ENCODE results near the gene C3.
"Not testable (repeated sequence)": the region's sequence is repeated elsewhere in the genome, so short reads cannot be mapped to it uniquely, and the experiment has no call there.

The C3 gene

DNA sequence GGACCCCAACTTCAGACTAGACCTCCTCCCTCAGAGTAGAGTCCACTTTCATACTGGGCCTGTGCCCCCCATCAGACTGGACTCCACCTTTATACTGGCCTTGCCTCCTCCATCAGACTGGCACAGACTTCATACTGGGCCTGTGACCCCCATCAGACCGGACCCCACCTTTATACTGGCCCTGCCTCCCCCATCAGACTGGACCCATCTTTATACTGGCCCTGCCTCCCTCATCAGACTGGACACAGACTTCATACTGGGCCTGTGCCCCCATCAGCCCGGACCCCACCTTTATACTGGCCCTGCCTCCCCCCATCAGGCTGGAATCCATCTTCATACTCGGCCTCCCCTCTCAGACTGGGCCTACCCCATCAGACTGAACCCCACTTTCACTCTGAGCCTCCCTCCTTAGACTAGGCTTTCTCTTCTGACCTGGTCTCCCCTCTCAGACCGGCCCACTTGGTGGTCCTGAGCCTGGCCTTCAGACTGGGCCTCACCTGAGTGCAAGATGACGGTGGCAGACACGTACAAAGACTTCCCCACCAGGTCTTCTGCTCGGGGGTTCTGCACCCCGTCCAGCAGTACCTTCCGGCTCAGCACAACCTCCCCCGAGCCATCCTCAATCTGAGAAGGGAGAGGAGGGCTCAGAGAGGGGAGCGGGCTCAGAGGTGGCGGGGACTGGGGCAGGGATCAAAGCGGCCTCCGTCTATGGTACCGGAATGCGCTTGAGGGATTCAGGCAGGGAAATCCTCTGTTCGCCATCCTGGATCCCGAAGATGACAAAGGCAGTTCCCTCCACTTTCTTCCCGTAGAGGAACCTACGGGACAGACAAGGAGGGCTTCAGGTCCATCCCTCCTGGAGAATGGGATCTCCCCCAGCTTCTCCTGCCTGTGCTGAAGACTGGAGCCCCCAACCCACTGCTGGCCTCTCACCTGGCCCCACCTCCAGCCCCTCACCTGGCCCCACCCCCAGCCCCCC, 7.5 kb downstream of the C3 start:
- no peak for DNase-seq

DNA sequence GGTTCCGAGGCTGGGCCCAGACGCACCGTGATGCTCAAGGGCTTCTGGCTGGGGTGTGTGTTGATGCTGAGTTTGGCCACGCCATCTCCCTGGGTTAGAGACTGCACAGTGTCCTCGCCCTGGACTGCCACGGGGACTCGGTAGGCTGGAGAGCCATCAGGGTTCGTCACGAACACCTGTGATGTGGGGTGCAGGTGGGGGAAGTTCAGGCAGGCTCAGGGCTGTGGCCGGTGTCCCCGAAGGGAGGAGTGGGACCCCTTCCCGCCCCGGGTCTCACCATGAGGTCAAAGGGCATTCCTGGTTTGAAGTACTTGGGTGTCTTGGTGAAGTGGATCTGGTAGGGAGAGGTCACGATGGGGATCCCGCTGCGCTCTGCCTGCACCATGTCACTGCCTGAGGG, 8.2 kb downstream of the C3 start:
- no peak for DNase-seq

DNA sequence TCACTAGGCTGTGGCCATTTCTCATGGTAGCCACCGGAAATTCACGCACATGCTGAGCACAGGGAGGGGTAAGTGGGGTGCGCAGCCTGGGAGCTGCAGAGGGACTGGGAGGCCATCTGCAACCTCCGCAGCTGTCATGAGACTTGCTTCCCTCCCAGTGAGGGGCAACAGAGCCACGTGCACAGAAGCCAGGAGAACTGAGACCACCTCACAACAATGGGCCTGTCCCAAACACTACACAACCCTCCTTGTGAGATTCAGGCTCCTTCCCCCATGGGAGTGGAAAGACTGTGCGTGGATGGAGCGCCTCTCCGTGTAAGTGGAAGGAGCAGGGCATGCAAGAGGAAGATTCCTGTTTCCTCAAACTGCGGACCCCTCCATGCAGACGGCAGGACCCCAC, 8.8 kb downstream of the C3 start:
- no peak for DNase-seq

DNA sequence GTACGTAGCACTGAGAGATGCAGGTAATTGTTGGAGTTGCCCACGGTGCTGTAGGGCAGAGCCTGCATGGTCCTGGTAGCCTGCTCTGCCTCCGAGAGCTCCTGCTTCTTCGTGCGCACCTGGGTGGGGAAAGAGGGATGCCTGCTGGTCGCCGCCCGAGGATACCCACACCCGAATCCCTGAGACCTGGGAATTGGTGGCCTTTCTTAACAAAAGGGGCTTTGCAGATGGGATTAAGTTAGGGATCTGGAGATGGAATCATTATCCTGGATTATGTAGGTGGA, 9.4 kb downstream of the C3 start:
- DNase-seq: no peak

DNA sequence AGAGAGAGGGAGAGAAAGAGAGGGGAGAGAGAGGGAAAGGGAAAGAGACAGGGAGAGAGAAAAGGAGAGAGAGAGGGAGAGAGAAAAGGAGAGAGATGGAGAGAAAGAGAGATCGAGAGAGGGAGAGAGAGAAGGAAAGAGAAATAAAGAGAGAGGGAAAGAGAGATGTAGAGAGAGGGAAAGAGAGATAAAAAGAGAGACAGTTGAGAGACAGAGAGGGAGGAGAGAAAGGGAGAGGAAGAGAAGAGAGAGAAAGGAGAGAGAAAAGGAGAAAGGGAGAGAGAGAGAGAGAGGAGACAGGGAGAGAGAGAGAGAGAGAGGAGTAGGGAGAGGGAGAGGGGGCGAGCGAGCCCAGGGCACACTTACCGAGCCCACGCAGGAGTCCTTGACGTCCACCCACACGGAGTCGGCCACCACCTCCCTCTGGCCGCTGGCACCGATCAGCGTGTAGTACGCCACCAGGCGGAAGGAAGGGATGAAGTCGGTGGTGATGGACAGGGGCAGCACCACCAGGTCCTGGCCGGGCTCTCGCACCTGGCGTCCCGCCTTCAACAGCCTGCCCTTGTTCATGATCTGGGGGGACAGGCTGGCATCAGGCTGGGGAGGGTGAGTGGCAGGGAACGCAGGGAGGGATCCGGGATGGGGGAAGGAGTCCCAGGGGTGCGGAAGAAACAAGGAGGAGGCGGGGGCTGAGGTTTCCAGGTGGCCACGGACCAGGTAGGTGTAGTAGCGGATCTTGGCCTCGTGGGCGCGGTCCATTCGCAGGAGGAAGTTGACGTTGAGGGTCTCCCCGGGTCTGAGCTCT, 10.0 kb downstream of the C3 start:
- no peak for DNase-seq

DNA sequence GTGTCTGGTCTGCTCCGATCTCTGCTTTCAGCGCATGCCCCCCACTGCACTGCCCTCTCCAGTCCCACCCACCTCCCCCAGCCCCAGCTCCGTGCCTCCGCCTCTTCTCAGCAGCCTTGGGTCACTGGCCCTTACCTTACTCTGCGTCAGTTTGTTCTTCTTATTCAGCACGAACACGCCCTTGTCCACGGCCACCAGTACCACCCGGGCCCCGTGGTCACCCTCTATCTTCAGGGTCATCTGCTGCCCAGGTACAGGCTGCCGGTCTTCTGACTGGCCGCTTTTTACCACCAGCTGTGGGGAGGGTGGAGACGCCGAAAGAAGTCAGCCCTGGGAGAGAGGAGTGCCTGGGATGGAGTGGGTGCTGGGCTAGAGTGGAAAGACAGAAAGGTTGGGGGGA, 10.9 kb downstream of the C3 start:
- DNase-seq: no peak

DNA sequence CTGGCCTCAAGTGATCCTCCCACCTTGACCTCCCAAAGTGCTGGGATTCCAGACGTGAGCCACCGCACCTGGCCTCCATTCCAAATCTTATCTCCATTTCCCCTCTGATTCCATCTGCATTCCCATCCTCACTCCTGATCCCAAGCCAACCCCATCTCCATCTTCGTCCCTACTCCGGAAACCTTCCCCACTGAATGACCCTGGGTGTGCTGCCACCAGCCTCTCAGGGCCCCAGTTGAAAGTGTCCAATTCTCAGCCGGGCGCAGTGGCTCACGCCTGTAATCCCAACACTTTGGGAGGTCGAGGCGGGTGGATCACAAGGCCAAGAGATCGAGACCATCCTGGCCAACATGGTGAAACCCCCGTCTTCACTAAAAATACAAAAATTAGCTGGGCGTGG, 11.5 kb downstream of the C3 start:
- DNase-seq: not testable (repeated sequence)

DNA sequence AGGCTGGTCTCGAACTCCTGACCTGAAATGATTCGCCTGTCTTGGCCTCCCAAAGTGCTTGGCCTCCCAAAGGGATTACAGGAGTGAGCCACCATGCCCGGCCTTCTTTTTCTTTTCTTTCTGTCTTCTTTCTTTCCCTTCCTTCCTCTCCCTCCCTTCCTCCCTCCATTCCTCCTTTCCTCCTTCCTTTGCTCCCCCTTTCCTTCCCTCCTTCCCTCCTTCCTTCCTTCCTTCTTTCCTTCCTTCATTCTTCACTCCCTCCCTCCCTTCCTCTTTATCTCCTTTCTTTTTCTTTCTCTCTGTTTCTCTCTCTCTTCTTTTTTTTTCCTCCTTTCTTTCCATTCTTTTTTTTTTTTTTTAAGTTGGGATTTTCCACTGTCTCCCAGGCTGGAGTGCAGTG, 12.1 kb downstream of the C3 start:
- no peak for DNase-seq

DNA sequence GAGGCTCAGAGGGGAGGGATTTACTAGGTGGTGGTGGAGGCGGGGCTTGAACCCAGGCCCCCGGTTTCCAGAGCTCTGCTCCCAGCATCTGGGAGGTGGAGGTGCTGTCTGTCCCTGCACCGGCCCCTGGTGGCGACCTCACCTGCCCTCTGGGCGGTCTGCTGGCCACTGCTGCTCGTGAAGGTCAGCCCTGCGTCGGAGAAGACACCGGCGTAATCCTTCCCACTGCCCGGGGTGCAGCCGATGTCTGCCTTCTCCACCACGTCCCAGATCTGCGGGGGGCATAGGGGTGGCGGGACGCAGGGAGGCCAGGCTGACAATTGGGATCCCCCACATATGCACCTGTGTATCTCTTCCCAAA, 12.8 kb downstream of the C3 start:
- no peak for DNase-seq

DNA sequence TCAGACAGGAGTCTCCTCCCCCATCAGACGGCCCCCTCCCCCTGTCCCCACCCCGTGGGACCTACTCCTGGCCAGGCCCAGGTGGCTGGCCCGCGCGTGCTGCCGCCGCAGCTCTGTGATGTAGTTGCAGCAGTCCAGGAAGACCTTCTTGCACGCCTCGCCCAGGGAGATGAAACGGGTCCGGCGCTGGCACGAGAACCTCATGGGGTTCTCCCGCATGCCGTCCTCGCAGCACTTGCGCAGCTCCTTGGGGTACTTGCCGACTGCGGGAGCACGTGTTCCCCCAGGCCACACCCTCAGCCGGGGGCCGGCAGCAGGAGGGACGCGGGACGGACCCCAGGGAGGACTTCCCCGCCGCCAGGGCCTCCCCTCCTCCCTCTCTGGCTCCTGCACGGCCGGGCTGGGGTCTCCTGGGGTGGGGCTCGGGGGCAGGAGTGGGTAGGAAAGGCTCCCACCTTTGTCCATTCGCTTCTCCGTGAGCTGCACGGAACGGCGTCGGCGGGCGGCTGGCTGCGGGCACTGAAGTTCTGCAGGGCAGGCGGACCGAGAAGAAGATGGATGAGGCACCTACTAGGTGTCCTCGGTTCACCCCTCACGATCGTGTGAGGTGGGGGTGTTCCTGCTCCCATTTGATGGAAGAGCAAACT, 13.3 kb downstream of the C3 start:
- no peak for DNase-seq

DNA sequence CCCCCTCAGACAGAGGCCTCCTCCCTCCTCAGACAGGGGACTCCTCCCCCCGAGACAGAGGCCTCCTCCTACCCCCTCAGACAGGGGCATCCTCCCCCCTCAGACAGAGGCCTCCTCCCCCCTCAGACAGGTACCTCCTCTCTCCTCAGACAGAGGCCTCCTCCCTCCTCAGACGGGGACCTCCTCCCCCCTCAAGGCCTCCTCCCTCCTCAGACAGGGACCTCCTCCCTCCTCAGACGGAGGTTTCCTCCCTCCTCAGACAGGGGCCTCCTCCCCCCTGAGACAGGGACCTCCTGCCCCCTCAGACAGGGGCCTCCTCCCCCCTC, 13.9 kb downstream of the C3 start:
- no peak for DNase-seq

DNA sequence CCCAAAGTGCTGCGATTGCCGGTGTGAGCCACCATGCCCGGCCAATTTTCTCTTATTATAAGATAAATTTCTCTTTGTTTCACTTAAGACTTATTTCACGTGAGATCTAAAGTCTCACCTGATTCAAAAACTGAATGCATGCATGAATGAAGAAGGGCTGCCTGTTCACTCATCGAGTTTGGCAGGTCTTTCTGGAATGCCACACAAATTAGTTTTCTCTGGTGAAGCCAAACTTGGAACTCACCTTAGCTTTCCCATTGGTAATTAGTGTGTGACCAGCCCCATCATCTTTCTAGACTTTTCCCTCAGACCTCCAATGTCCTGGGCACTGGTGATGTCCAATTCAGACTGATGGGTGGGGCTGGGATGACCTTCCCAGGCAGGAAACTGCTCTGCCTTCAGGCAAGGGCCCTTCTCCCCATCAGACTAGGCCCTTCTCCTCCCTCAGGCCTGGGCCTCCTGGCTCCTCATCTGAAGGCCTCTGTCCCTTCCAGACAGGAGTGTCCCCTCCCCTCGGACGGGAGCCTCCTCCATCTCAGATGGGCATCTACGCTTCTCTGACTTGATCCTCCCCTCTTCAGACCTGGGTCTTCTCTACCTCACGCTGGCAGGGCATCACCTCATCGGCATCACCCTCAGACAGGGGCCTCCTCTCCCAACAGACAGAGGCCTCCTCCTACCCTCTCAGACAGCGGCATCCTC, 14.4 kb downstream of the C3 start:
- DNase-seq: no peak

DNA sequence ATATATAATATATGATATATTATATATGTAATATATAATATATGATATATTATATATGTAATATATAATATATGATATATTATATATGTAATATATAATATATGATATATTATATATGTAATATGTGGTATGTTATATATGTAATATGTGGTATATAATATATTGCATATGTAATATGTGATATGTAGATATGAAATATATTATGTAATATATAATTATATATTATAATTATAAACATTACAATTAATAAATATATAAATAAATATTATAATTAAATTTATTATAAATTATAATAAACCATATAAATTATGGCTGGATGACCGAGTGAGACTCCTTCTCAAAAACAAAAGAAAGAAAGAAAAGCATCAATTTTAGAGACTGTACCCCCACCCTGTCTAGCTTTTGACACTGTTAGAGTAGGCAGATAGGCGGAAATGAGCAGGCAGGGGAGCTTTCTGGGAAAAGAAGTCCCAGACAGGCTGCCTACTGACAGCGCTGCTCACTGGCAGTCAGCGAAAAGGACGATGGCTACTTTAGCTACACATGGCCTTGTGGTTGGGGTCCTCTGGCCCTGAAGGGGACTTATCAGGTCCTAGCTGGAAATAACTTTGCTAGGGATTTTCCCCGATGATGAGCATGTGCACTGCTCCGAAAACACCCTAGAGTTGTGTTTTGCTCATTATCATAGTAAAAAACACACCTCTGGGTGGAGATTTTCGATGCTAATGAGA, 19.7 kb downstream of the C3 start:
- DNase-seq: no peak

DNA sequence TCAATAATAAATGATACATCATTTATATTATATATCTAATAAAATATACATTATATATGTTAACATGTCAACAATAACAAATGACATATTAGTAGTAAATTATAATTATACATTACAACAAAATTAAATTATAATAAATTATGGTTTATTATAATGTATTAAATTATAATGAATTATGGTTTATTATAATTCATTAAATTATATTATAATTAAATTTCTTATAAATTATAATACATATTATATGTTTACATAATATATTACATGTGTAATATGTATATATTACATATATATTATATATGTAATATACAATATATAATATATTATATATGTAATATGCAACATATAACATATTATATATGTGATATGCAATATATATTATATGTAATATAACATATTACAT, 20.5 kb downstream of the C3 start:
- no peak for DNase-seq

DNA sequence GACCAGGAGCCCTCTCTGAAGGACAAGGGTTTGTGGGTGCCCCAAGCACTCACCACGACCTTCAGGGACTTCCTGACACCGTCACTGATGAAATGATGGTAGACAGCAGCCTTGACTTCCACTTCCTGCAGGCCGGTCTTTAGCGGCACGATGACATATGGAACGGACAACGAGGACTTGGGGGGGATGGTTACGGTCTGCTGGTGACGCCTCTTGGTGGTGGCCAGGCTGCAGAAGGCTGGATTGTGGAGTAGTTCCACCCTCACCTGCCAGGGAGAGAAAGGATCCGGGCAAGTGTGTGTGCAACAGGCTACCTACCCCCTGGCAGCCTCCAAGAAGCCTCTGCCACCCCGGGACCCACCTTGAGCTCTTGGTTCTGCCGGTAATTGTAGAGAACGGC, 23.2 kb downstream of the C3 start:
- DNase-seq: no peak

DNA sequence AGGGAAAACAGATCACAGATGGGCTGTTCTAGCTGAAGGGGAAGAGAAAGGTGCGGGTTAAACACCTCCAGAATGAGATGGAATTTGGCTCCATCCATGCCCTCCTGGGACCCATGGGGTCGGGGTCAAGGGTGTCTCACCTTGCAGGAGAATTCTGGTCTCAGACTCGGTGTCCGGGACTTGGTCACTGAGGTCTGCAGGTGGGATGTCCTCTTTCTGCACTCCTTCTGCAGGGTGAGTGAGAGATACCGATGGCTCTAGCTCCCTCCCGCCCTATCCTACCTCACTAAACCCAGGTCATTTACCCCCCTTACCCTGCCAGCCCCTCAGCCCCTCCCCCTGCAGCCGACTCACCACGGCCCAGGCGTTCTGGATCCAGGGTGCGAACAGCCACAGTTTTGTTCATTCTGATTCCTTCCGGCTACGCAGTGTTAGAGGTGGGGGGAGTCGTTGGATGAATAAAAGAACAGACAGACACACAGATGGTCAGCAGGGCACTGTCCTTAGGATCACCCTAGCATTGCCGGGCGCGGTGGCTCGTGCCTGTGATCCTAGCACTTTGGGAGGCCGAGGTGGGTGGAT, 24.1 kb downstream of the C3 start:
- DNase-seq: no peak

DNA sequence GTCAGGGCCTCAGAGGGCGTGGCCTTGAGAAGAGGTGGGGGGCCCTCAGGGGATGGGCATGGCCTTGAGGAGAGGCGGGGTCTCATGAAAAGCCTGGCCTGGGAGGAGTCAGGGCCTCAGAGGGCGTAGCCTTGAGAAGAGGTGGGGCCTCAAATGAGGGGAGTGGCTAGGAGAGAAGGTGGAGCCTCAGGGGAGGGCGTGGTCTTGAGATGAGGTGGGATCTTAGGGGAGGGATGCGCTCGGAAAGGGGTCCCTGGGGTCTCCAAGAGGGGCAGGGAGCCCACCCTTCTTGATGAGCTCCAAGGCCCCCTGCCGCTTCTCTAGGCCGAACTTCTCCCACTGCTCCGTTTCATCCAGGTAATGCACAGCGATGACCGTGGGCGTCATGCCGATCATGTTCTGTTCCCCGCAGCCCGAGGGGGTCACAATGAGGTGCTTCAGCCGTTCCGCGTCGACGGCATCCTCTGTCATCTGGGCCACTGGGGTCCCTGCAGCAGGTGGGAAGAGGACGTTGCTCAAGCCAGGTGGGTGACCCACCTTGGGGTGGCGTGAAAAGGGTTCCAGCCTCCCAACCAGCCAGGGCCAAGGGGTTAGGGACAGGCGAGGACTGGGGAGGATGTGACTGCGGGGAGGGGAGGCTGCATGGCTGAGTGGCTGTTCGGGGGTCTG, 26.2 kb downstream of the C3 start:
- no peak for DNase-seq

DNA sequence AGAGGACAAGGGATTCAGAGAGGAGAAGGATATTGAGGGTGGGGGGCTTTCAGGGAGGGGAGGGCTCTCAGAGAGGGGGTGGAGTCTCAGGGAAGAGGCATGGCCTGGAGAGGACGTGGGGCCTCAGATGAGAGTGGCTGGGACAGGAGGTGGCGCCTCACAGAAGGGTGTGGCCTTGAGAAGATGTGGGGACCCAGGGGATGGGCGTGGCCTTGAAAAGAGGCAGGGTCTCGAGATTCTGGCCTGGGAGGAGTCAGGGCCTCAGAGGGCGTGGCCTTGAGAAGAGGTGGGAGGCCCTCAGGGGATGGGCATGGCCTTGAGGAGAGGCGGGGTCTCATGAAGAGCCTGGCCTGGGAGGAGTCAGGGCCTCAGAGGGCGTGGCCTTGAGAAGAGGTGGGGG, 26.8 kb downstream of the C3 start:
- no peak for DNase-seq

DNA sequence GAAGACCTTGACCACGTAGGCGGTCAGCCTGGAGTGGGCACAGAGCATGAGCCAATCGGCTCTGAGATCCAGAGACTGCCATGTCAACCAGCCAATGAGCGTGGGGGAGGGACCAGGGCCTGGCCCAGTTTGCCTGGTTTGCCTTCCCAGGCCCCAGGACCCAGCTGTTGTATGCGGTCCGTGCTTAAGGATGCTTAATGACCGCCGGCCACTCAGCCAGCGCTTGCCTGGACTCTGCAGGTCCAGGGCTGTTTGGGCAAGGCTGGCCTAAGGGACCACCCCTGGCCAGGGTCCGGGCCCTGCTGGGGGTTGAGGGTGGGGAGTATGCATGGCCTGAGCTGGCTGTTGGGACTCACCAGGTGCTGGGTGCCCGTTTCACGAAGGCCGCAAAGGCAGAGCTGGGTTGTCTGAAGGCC, 27.4 kb downstream of the C3 start:
- DNase-seq: no peak

DNA sequence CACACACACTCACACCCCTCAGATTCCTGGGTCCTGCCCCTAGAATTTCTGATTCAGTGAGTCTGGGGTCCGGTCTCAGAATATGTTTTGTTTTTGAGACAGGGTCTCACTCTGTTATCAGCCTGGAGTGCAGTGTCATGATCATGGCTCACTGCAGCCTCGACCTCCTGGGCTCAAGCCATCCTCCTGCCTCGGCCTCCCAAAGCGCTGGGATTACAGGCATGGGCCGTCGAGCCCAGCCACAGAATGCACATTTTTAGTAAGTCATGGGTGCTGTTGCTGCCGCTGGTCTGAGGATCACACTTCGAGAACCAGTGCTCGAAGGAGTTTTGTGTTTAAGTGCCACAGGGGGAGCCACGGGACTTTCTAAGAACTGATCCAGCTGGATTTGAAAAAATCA, 28.4 kb downstream of the C3 start:
- no peak for DNase-seq

DNA sequence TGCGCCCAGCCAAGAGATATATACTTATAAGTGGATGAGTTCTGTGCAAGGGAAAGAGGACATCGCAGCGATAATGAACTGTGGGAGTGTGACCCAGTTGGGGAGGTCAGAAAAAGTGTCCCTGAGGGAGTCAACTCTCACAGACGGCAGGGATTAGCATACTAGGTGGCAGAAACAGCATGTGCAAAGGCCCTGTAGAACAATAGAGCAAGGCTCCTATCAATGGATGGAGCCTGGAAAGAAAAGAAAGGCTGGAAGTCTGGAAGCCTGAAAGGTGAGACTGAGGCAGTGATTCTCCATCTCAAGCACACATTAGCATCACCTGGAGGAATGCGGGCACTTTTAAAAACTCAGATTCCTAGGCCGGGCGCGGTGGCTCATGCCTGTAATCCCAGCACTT, 29.1 kb downstream of the C3 start:
- no peak for DNase-seq
